ENCODE measurements around the gene NPHS2.

The NPHS2 gene

GRCh38 chr1:179575497-179576314, at the start of gene NPHS2:
Gene NPHS2, minus strand, starts transcription at chr1:179575948. Its CDS starts 84 bp downstream, at chr1:179575864.
- DNase-seq: no peak

- no peak for DNase-seq
These were observed 36.6 kb upstream of the NPHS2 start for GRCh38 chr1:179612361-179612760.

GRCh38 chr1:179601093-179601492, 25.3 kb upstream of the NPHS2 start:
- DNase-seq: no peak

GRCh38 chr1:179599623-179600249, 24.0 kb upstream of the NPHS2 start:
- DNase-seq: peak; percentile 71

- DNase-seq: no peak
These were observed 22.9 kb upstream of the NPHS2 start for GRCh38 chr1:179598631-179599030.

GRCh38 chr1:179591592-179592580, 16.1 kb upstream of the NPHS2 start, which contains the start of gene TDRD5:
Gene TDRD5, plus strand, starts transcription at chr1:179591832. Its CDS starts 784 bp downstream, at chr1:179592616.
- DNase-seq: peak; percentile 86

GRCh38 chr1:179591253-179591591, 15.5 kb upstream of the NPHS2 start:
- DNase-seq: no peak

GRCh38 chr1:179590671-179591070, 14.9 kb upstream of the NPHS2 start:
- DNase-seq: no peak

GRCh38 chr1:179589509-179589908, 13.8 kb upstream of the NPHS2 start:
- no peak for DNase-seq

GRCh38 chr1:179588425-179589024, 12.8 kb upstream of the NPHS2 start:
- no peak for DNase-seq

- DNase-seq: no peak
These were observed 11.6 kb upstream of the NPHS2 start for GRCh38 chr1:179587336-179587735.

- peak; percentile 89 for DNase-seq
These were observed 10.5 kb upstream of the NPHS2 start for GRCh38 chr1:179586107-179586823.

- no peak for DNase-seq
These were observed 8.1 kb upstream of the NPHS2 start for GRCh38 chr1:179583771-179584320.

GRCh38 chr1:179576509-179576908, 761 bp upstream of the NPHS2 start:
- DNase-seq: no peak

GRCh38 chr1:179558078-179558477, 17.7 kb downstream of the NPHS2 start:
- DNase-seq: no peak

- DNase-seq: no peak
These were observed 21.3 kb downstream of the NPHS2 start for GRCh38 chr1:179554427-179554826.

- DNase-seq: no peak
These were observed 24.7 kb downstream of the NPHS2 start for GRCh38 chr1:179550746-179551682.

- no peak for DNase-seq
These were observed 26.4 kb downstream of the NPHS2 start for GRCh38 chr1:179549368-179549700.

GRCh38 chr1:179548666-179549367, 26.9 kb downstream of the NPHS2 start:
- DNase-seq: no peak

- no peak for DNase-seq
These were observed 28.7 kb downstream of the NPHS2 start for GRCh38 chr1:179547021-179547535.
